Mesothelial cell of epicardium (in vitro differentiated cells): ENCODE results near the gene CST11. TPM values are rescaled to one million over a fixed set of nuclear protein-coding genes. Genes with fewer than 3 reads are reported as not detected.

Experiments used
- DNase-seq, 2 experiments: peaks; one replicate each; pipeline ENCODE4 v3.0.0; 2021; ENCODE audit warnings: low spot score in 2 of 2; ENCODE audit not compliant: unreplicated experiment in 2 of 2
- H3K27ac Mint-ChIP-seq: 2 replicates; pipeline ENCODE4 v1.8.0; 2021; ENCODE audit warnings: mixed read lengths
- H3K27me3 Mint-ChIP-seq: 2 replicates; pipeline ENCODE4 v1.8.0; 2021; ENCODE audit warnings: low read depth, mixed read lengths
- H3K36me3 Mint-ChIP-seq: 2 replicates; pipeline ENCODE4 v1.8.0; 2021; ENCODE audit warnings: mixed read lengths
- H3K4me1 Mint-ChIP-seq: 2 replicates; pipeline ENCODE4 v1.8.0; 2021; ENCODE audit warnings: mixed read lengths
- H3K4me3 Mint-ChIP-seq: 2 replicates; pipeline ENCODE4 v1.8.0; 2021; ENCODE audit warnings: mild to moderate bottlenecking, moderate library complexity, mixed read lengths
- H3K9me3 Mint-ChIP-seq: 2 replicates; pipeline ENCODE4 v1.8.0; 2021; ENCODE audit warnings: mixed read lengths
- CTCF ChIP-seq: fragments of 200-600 bp; sonication (generic); IDR thresholded peaks from one replicate; pipeline ENCODE4 v1.5.0; 2021; ENCODE audit warnings: antibody characterized with exemption; ENCODE audit not compliant: unreplicated experiment
- total RNA-seq: library from RNA; stranded (reverse); gene quantifications from 3 replicates; pipeline ENCODE4 v1.2.1, GENCODE V29; 2021

CST11 gene
- total RNA-seq, 1 donor from 2014 or later: not detected

GRCh38 chr20:23490817-23491216, 38.1 kb upstream of the CST11 start, which contains the start of gene CST8:
Gene CST8, plus strand, starts transcription at chr20:23491117. Its CDS starts 551 bp downstream, at chr20:23491668.
- DNase-seq: no peak
- no peak within 1 kb of the TSS for H3K27ac Mint-ChIP-seq
- TF ChIP-seq CTCF: no peak
- no peaks in the 10 kb centered on the region for H3K4me1 Mint-ChIP-seq
- no peaks in the 10 kb centered on the region for H3K9me3 Mint-ChIP-seq
- H3K36me3 Mint-ChIP-seq: no peaks in the 10 kb centered on the region
- H3K4me3 Mint-ChIP-seq: no peak within 1 kb of the TSS
- no peaks in the 10 kb centered on the region for H3K27me3 Mint-ChIP-seq

GRCh38 chr20:23488996-23489395, 36.3 kb upstream of the CST11 start:
- Mint-ChIP-seq H3K9me3 (no peaks in the 10 kb centered on the region), H3K27me3 (no peaks in the 10 kb centered on the region), H3K4me3 (no peak overlapping the region), H3K36me3 (no peaks in the 10 kb centered on the region), H3K4me1 (peaks cover 6% of the 10 kb centered on the region), H3K27ac (no peak overlapping the region)
- TF ChIP-seq CTCF: no peak
- DNase-seq: no peak

GRCh38 chr20:23488470-23488869, 35.8 kb upstream of the CST11 start:
- DNase-seq: no peak
- no peaks in the 10 kb centered on the region for H3K36me3 Mint-ChIP-seq
- H3K27me3 Mint-ChIP-seq: no peaks in the 10 kb centered on the region
- no peak for TF ChIP-seq CTCF
- no peaks in the 10 kb centered on the region for H3K9me3 Mint-ChIP-seq
- H3K4me3 Mint-ChIP-seq: no peak overlapping the region
- peaks cover 7% of the 10 kb centered on the region for H3K4me1 Mint-ChIP-seq
- H3K27ac Mint-ChIP-seq: no peak overlapping the region

GRCh38 chr20:23484081-23484480, 31.4 kb upstream of the CST11 start:
- TF ChIP-seq CTCF: no peak
- Mint-ChIP-seq H3K27me3 (no peaks in the 10 kb centered on the region), H3K36me3 (no peaks in the 10 kb centered on the region), H3K9me3 (no peaks in the 10 kb centered on the region), H3K4me3 (no peak overlapping the region), H3K27ac (peak overlapping the region; percentile 18), H3K4me1 (peaks cover 13% of the 10 kb centered on the region)
- DNase-seq: no peak

GRCh38 chr20:23482138-23482537, 29.5 kb upstream of the CST11 start:
- no peak for TF ChIP-seq CTCF
- Mint-ChIP-seq H3K27me3 (no peaks in the 10 kb centered on the region), H3K4me3 (no peak overlapping the region), H3K4me1 (peaks cover 13% of the 10 kb centered on the region), H3K27ac (no peak overlapping the region), H3K36me3 (no peaks in the 10 kb centered on the region), H3K9me3 (no peaks in the 10 kb centered on the region)
- no peak for DNase-seq

- H3K4me3 Mint-ChIP-seq: no peak overlapping the region
- H3K9me3 Mint-ChIP-seq: no peaks in the 10 kb centered on the region
- no peak for TF ChIP-seq CTCF
- no peaks in the 10 kb centered on the region for H3K36me3 Mint-ChIP-seq
- H3K27me3 Mint-ChIP-seq: no peaks in the 10 kb centered on the region
- no peak overlapping the region for H3K27ac Mint-ChIP-seq
- peaks cover 7% of the 10 kb centered on the region for H3K4me1 Mint-ChIP-seq
- no peak for DNase-seq
Observed at GRCh38 chr20:23479043-23479442, 26.4 kb upstream of the CST11 start.
